SU-DHL-6 (cell line): ENCODE results near the gene KCTD10.

Experiments used
- H2AFZ ChIP-seq: fragments of 200-600 bp; sonication (generic); 2 replicates; pipeline ENCODE4 v1.6.1; 2014; ENCODE audit warnings: low read depth, mild to moderate bottlenecking, moderate library complexity, mixed read lengths, antibody characterized with exemption, low read length; ENCODE audit not compliant: severe bottlenecking
- H3F3A ChIP-seq: fragments of 200-600 bp; shearing (Covaris generic); 2 replicates; pipeline ENCODE4 v1.6.0; 2016; ENCODE audit warnings: antibody characterized with exemption, mild to moderate bottlenecking; ENCODE audit not compliant: insufficient read depth
- H3K27ac ChIP-seq: fragments of 200-600 bp; sonication (generic); 2 replicates; pipeline ENCODE4 v1.5.1; 2016; ENCODE audit warnings: low read depth, mild to moderate bottlenecking, low read length, moderate library complexity, mixed read lengths
- H3K27me3 ChIP-seq: fragments of 200-600 bp; sonication (generic), shearing (Covaris generic); 2 replicates; pipeline ENCODE4 v1.6.0; 2014; ENCODE audit warnings: mild to moderate bottlenecking, low read length
- H3K36me3 ChIP-seq: fragments of 200-600 bp; sonication (generic); 2 replicates; pipeline ENCODE4 v1.6.1; 2014; ENCODE audit warnings: mild to moderate bottlenecking, low read length, mixed read lengths
- H3K4me2 ChIP-seq: fragments of 300-600, 200-600 bp; shearing (Covaris generic), sonication (generic); 2 replicates; pipeline ENCODE4 v1.6.0; 2014; ENCODE audit warnings: low read length, low read depth, mild to moderate bottlenecking; ENCODE audit not compliant: poor library complexity, severe bottlenecking
- H3K4me3 ChIP-seq: fragments of 200-600 bp; sonication (generic); 2 replicates; pipeline ENCODE4 v1.5.1; 2014; ENCODE audit warnings: antibody characterized with exemption, low read length, mild to moderate bottlenecking, mixed read lengths; ENCODE audit not compliant: insufficient read depth, poor library complexity, severe bottlenecking
- H3K79me2 ChIP-seq: fragments of 200-600 bp; sonication (generic); 2 replicates; pipeline ENCODE4 v1.6.1; 2014; ENCODE audit warnings: mild to moderate bottlenecking, low read length, moderate library complexity; ENCODE audit not compliant: insufficient read depth
- H3K9ac ChIP-seq: fragments of 200-600 bp; sonication (generic); 2 replicates; pipeline ENCODE4 v1.7.0; 2014; ENCODE audit warnings: mild to moderate bottlenecking, low read length
- H3K9me2 ChIP-seq: fragments of 200-600 bp; sonication (generic); replicated peaks from 2 replicates; pipeline ENCODE4 v1.6.1; 2014; ENCODE audit warnings: low read length; ENCODE audit not compliant: insufficient read depth
- H3K9me3 ChIP-seq: fragments of 200-600 bp; sonication (generic); 2 replicates; pipeline ENCODE4 v1.6.1; 2014; ENCODE audit warnings: low read length, mixed read lengths; ENCODE audit not compliant: insufficient read depth
- H4K20me1 ChIP-seq: fragments of 200-600 bp; sonication (generic); 2 replicates; pipeline ENCODE4 v1.6.1; 2014; ENCODE audit warnings: low read depth, mild to moderate bottlenecking, antibody characterized with exemption, low read length, moderate library complexity, mixed read lengths
- CTCF ChIP-seq: fragments of 200-600 bp; sonication (generic); IDR thresholded peaks from one replicate; pipeline ENCODE4 v1.5.1; 2017; ENCODE audit warnings: antibody characterized with exemption, mild to moderate bottlenecking, low read length, moderate library complexity; ENCODE audit not compliant: insufficient read depth, poor library complexity, severe bottlenecking
- EZH2phosphoT487 ChIP-seq: fragments of 200-600 bp; sonication (generic), shearing (Covaris generic); conservative IDR thresholded peaks from 2 replicates; pipeline ENCODE4 v1.6.1; 2018; ENCODE audit warnings: mild to moderate bottlenecking, antibody characterized with exemption, low read length, moderate library complexity, mixed read lengths

KCTD10 gene

GRCh38 chr12:109513977-109514376 lies 36.9 kb upstream of the KCTD10 start:
- Histone ChIP-seq H3K27ac (no peak overlapping the region), H3K9me3 (no peaks in the 10 kb centered on the region), H3K27me3 (no peaks in the 10 kb centered on the region), H4K20me1 (no peaks in the 10 kb centered on the region), H3K4me3 (no peak overlapping the region), H2AFZ (no peak overlapping the region), H3K9ac (no peak overlapping the region), H3K9me2 (no peaks in the 10 kb centered on the region), H3F3A (no peaks in the 10 kb centered on the region), H3K4me2 (no peak overlapping the region), H3K36me3 (no peaks in the 10 kb centered on the region), H3K79me2 (no peaks in the 10 kb centered on the region)
- TF ChIP-seq EZH2phosphoT487 (no peak), CTCF (no peak)

- TF ChIP-seq EZH2phosphoT487 (no peak), CTCF (no peak)
- H3K9me3 ChIP-seq: no peaks in the 10 kb centered on the region
- no peak overlapping the region for H3K9ac ChIP-seq
- no peaks in the 10 kb centered on the region for H3K79me2 ChIP-seq
- H3K27ac ChIP-seq: no peak overlapping the region
- no peaks in the 10 kb centered on the region for H3K9me2 ChIP-seq
- H3K27me3 ChIP-seq: no peaks in the 10 kb centered on the region
- H3K4me2 ChIP-seq: no peak overlapping the region
- H3K4me3 ChIP-seq: no peak overlapping the region
- no peaks in the 10 kb centered on the region for H3K36me3 ChIP-seq
- H4K20me1 ChIP-seq: no peaks in the 10 kb centered on the region
- no peaks in the 10 kb centered on the region for H3F3A ChIP-seq
- H2AFZ ChIP-seq: no peak overlapping the region
These were observed 36.0 kb upstream of the KCTD10 start for GRCh38 chr12:109513051-109513450.

GRCh38 chr12:109512608-109513007 lies 35.5 kb upstream of the KCTD10 start:
- H3F3A ChIP-seq: no peaks in the 10 kb centered on the region
- no peaks in the 10 kb centered on the region for H3K79me2 ChIP-seq
- H3K36me3 ChIP-seq: no peaks in the 10 kb centered on the region

More at GRCh38 chr12:109512608-109513007, 35.5 kb upstream of the KCTD10 start:
- H3K27me3 ChIP-seq: no peaks in the 10 kb centered on the region
- H4K20me1 ChIP-seq: no peaks in the 10 kb centered on the region
- no peaks in the 10 kb centered on the region for H3K9me3 ChIP-seq
- H3K9me2 ChIP-seq: no peaks in the 10 kb centered on the region
- no peak overlapping the region for H2AFZ ChIP-seq
- H3K9ac ChIP-seq: no peak overlapping the region
- TF ChIP-seq CTCF: no peak
- TF ChIP-seq EZH2phosphoT487: no peak
- no peak overlapping the region for H3K4me2 ChIP-seq
- no peak overlapping the region for H3K27ac ChIP-seq
- H3K4me3 ChIP-seq: no peak overlapping the region
